Measurements from ENCODE around the gene GPATCH1. TPM values are rescaled to one million over a fixed set of nuclear protein-coding genes. Genes with fewer than 3 reads are reported as not detected.

The GPATCH1 gene
- total and polyA plus RNA-seq, 2 of the 13 experiments (the other 11 are each of a cell fraction or from before 2014, with no cell fraction given): 6.8 to 6.9 TPM

DNA sequence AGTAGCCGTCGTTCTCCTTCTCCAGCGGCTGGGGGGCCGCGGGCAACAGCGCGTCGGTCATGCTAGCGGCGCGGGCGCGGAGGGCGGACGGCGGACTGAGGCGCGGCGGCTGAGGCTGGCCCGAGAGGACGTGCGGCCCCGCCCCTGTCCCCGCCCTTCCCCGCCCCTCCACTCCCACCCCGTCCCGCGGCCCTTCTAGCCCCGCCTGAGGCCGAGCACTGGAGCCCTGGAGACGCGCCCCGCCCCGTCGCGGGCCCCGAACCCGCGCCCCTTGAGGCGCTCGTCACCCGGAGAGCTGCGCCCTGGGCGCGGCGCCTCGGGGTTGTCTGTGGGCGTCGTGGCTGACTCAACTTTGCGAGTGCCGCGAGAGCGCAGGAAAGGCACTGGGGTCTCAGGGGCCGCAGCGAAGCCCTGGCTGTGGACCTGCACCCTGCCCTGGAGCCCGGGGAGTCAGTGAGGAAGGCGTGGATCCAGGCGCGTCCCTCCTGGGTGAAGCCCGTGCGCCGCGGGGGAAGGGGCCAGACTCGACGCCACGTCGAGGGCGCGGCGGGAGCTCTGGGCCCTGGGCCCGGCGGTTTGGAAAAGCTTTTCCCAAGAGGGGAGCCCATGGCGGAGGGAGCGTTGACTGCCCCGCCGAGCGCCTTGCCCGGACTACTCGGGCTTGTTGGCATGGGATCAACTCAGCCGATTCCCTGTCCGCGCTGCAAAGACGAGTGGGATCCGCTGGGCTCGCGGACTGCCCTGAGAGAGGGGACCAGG, 16.0 kb upstream of the GPATCH1 start, which contains the start of gene RHPN2 (continued):
- TF ChIP-seq MLXIP (CRISPR knock-in tag; IDR thresholded peaks at IDR 0.05; ENCODE audit: borderline replicate concordance) (no peak), BCLAF1 (IDR thresholded peaks at IDR 0.05) (no peak), HNRNPLL (IDR thresholded peaks at IDR 0.05; ENCODE audit: low read depth, low read length, poor library complexity, severe bottlenecking) (peak; percentile 46), ZNF235 (CRISPR knock-in tag; IDR thresholded peaks at IDR 0.05; ENCODE audit: borderline replicate concordance) (0 out of 2 replicates have a peak, but pooled peaks have one; percentile 35), MEIS2 (CRISPR knock-in tag; IDR thresholded peaks at IDR 0.05) (no peak), TBL1XR1 (IDR thresholded peaks at IDR 0.05; ENCODE audit: borderline replicate concordance, low read length, partially characterized antibody) (no peak), TP53 (CRISPR knock-in tag; conservative IDR thresholded peaks at IDR 0.05) (no peak), DBP (CRISPR knock-in tag; IDR thresholded peaks at IDR 0.05; ENCODE audit: not compliant biosample characterization) (no peak)
